IPS-NIHi11 (cell line): ENCODE data around the gene NFIA.

Source experiments
- DNase-seq: peaks from one replicate; pipeline ENCODE4 v3.0.0; 2012; ENCODE audit warnings: mixed read lengths, low spot score

NFIA gene

DNA sequence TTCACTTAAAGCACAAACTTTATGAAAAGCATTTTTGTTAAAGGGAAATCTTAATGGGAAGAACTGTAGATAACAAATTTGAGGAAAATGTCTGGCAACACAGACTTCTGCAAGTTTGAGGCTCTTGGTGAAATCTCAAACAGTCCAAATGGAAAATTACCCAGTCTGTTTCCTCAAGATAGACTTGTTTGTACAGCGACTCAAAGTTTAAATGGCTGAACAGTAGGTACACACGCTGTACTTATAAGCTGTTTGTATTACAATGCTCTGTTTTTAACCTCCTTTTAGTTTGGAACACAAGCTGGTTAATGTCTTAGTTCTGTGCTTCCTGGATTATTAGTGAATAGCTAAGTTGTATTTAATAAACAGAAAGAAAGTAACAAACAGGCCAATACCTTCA is 217.1 kb downstream of the NFIA start:
- DNase-seq = no peak

DNA sequence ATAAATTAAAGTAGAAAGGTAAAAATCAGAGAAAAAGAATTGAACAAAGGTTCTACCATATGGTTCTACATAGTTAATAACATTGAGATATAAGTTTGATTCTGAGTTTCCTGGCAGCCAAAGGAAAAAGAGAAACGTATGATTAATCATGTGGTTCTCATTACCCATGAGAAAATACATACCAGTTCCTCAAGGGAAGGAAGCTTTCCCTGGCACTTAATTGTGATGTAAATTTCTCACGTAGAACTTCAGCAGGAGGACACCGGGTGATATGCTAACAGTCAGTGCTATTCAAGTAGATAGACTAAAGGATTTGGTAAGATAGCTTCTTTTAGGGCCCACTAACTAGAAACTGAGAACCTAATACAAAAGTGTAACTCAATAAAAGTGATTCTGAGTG is 218.5 kb downstream of the NFIA start:
- no peak for DNase-seq

DNA sequence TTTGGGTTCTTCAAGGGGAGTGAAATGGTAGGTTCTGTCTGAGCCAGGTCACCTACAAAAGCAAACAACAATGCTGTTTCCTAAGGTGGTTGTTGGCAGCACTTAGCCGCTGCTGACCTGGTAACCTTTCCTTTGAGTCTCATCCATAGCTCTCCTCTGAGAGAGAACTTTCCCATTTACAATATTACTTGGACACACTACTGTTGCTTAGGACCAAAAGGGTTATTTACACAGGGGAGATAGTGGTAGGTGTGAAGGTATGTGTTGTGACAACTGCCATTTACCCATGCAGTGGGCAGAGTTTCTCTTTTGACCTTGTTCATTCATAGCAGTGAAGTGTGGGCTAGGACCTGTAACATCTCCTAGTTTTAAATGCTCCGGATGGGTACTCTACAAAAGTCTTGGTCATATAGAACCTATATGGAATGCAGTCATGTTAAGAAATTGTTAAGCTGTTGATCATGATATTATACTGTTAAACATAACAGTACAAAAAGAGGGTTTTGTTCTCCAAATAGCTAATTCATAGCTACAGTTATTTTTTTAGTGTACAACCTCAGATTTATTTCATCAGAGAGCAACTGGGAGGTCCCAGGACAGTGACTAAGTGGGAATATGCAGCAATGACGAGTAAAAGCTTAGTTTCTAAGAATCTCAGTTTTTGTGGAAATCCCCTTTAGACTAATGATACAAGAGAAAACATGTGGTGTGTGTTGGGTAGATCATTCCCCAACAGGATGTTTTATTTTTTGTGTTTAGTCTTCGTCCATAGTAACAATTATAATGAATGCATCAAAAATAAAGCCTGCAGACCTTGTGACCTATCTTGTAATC is 219.7 kb downstream of the NFIA start:
- DNase-seq = no peak

DNA sequence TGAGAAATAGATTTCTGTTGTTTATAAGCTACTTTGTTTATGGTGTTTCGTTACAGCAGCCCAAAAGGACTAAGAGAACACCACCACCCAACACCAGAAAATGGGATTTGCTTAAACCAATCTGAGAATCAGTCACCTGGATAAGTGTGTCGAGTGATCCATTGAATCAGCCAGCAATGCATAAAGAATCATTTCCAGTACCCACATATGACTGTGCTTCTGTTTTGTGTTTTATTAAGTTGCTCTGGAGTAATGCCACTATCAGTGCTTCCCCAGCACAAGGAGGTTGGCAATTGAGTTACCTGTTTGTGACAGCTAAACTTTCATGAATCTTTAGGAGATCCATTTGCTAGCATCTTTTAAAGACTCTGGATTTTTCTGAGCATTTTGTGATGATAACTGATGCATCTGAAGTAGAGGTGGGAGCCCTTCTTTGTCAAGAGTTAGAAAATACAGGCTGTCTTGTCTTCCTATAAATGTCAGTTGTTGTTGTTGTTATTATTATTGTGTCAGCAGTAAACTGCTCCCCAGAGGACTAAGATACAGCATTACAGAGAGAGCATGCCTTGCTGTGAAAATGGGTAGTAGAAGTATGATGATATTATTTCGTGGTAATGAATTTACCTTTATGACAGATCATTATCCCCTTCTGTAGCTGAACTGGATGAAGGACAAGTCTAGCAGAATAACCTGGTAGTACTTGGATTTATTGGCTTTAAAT is 225.2 kb downstream of the NFIA start:
- DNase-seq = no peak

DNA sequence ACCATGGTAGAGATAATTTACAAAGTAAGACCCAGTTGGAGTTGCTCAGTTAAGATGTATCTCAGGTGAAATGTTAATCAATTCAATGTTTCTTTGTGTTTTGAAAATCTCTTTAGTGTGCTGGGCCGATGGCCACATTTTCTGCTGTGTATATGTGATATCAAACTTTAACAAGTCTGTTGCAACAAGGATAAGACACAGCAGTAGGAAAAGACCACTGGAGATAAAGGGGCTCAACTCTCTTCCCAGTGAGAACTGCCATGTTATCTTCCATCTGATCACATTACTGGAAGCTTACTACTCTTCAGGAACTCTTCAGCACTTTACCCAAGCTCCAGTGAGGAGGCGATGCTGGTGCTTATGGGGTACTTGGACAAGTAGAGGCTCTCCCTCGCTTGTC is 227.7 kb downstream of the NFIA start:
- no peak for DNase-seq

DNA sequence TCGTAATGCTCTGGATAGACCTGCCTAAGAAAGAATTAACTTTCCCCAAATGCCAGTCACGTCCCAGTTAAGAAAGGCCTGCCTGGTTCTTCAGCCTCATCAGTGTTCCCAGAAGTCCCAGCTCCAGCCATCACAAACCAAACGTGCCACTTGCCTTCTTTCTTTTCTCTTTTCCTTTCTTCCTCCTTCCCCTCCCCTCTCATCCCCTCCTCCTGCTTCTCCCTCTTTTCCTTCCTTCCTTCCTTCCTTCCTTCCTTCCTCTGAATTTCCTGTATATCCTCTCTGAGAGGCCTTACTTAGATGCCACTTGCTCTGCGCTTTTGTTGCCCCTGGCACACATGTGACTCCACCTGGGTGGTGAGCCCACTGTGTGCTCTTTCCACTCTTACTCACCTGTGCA is 228.2 kb downstream of the NFIA start:
- DNase-seq = no peak

DNA sequence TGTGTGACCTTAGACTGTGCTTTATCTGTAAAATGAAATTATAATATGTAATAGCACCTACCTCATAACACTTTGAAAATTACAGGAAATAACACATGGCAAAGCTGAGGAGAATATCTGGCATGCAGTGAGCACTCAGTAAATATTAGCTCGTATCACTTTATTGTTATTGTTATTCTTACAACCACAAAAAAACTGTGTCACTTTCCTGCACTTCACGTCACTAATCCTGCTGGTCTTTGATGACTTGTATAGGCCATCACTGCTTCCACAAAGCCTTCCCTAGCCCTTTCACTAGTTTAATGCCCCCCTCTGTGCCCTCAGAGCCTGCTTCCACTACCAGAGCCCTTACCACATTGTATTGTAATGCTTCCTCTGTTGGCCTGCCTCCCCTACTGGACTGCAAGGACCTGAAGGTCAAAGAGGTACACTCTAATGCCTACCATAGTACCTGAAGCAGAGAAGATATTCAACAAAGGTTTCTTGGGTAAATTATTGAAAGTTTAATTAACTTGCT is 231.6 kb downstream of the NFIA start:
- DNase-seq = peak; percentile 33

DNA sequence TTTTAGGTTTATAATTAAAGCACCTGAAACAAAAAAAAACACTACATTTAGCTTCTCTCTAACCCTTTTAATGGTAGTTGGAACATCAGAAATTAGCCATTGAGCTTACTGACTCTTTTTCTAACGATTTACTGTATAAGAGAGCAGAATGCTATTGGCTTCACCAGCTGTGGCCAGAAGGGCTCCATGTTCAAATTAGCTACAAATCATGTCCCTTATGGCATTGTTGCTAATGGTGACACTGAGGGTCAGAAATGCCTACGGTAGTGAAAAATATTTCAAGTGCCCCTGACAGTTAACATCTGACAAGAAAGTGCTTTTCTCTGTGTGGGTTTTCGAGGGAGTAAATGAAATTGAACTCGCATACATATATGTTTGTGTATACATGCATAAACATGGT is 232.7 kb downstream of the NFIA start:
- DNase-seq = no peak

DNA sequence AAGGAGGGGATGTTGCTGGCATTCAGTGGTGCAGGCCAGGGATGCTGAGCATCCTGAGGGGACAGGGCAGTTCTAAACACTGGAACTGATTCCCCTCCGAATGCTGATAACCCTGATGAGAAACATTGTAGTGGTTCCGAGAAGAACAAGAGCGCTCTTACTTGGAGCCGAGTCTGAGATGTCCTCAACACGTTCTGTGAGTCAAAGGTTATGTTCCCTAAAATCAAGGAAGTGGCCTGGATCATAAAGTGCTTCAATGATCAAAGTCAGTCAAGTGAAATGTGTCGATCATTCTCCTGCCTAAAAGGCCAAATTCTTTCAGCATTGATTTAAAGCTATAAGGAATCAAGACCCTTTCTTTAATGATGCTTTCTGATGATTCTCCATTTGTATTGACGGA is 234.1 kb downstream of the NFIA start:
- DNase-seq = no peak

DNA sequence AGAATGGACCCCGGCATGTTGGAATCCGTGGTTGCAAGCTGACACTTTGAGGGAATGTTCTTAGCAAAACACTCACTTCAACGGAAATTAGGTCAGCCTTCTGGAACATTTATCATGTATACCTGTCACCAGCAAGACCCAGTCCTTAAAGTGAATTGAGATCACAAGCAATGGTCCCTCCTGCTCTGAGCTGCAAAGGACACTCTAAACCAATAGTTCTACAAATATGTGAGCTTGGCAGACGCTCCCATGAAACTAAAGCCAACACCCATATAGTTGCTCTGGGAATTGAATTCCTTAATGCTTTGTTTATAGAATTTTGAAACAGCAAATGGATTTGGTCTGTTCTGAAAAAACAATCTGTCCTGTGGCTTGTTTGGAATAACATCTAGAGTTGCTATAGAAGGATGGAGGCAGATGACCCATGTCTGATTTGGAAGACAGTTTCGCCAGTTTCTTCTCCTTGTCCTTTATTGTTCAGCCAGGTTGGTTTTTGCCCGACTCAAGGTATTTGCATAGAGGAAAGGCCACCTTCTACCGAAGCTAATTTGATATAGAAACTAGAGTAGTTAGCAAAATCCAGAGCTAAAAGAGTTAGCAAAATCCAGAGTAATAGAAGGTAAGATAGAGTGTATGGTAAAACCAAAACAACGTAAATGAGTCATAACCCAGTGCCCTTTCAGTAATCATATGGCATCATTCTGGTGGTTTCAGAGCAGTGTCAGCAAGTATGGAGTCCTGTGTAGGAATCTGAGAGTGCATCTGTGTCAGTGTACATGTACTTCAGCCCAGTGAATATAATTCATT is 236.2 kb downstream of the NFIA start:
- peak; percentile 31 for DNase-seq

DNA sequence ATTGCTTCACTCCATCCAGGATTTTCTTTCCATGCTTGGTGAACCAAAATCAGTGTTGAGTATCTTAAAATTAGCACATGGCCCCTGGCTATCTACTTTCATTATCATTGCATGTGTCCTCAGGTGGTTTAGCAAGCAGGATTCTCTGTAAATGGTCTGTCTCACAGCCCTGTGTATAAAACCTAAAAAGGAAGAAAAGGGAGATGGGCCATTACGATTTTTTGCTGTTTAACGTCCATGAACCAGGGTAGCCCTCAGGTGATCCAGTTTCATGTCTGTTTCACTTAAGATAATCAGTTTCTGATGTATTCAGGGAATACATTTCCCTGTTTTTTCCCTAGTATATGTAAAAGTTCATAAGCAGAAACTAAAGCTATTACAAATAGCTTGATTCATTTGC is 238.2 kb downstream of the NFIA start:
- no peak for DNase-seq

DNA sequence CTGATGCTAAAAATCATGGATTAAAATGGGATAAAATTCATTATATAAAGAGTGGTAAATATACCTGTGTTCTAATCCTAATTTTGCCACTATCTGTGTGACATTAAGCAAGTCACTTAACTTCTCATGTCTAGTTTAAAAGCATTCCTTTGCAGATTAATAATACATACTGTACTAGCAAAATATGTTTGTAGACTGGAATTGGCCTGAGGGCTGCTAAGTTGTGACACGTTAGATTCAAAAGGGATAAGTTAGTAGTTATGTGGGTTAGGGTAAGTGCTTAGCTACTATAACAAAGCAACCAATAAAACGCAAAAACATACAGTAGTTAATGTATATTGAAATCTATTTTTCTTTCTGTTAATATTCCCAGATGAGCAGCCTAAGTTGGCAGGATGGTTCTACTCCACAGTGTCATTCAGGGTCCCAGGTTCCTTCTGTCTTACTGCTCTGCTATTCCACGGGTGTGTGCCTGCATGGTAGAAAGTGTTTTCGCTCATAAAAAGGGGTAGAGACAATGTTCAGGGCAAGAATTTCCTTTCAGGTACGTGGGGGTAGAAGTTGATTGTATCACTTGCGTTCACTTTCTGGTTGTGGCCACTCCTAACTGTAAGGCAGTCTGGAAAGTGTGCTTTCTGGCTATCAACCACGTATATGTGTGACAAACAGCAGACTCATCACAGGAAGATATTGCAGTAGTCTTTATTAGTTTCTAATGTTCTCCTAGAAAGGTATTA is 239.8 kb downstream of the NFIA start:
- no peak for DNase-seq

DNA sequence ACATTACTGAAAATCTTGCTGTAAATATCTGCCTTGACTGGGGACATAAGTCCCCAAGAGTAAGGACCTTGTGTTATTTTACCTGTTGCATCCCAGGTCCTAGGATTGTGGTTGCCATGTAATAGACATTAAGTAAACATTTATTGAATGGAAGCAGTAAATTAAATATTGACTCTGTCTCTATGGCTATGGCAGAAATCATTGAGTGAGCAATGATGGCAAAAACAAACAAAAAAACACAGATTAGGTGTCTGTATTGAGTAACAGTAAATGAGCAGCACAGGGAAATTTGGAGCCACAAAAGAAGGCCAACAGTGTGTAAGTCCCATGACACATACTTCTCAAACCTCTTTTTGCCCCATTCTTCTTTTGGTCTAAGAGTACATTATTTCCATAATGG is 240.4 kb downstream of the NFIA start:
- DNase-seq = no peak

DNA sequence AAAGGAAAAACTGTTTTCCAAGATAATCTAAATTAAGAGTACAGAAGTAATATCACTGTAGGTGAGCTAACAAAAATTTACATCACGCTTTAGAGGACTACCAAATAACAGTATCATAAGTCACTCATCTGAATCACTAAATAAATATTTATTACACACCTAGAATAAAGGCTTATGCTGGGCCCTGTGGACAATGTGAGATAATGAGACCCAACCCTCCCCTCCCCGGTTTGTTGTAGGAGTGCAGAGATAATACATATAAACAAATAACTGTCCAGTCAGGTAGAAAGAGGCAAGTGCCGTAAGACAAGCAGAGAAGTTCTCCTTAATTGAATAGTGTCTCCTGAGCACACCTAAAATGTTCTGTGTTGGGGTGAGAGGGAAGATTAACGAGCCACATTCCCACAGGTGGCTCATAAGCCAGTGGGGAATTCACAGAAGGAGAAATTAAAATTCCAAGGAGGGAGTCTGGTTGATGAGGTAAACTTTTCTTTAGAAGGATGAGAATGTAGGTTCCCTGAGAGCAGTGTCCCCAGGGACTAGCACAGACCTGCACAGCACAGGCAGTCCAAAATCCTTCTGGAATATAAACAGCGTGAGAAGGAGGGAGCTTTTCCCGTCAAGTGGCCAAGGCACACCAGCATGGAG is 241.4 kb downstream of the NFIA start:
- no peak for DNase-seq

DNA sequence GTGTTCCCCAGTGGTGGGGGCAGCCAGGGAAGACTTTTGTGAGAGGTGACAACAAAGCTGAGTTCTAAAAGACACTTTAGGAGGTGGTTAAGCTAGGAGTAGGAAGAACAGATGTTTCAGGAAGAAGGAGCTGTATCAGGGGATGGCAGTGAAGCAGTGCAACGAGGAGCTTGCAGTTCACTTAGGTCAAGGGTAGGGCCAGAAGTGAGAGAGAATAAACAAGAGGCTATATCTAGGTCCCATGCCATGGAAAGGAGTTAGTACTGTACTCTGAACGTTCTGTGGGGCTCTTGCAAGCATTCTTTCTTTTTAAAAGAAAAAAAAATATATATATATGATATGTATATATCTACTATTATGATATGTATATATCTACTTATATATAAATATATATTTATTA is 244.4 kb downstream of the NFIA start:
- DNase-seq = no peak

DNA sequence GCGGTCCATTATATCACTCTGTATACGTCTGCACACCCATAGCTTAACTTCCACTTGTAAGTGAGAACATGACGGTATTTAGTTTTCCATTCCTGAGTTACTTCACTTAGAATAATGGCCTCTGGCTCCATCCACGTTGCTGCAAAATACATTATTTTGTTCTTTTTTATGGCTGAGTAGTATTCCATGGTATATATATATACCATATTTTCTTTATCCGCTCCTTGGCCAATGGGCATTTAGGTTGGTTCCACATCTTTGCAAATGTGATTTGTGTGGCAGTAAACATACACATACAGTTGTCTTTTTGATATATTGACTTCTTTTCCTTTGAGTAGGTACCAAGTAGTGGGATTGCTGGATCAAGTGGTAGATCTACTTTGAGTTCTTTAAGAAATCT is 245.1 kb downstream of the NFIA start:
- no peak for DNase-seq

DNA sequence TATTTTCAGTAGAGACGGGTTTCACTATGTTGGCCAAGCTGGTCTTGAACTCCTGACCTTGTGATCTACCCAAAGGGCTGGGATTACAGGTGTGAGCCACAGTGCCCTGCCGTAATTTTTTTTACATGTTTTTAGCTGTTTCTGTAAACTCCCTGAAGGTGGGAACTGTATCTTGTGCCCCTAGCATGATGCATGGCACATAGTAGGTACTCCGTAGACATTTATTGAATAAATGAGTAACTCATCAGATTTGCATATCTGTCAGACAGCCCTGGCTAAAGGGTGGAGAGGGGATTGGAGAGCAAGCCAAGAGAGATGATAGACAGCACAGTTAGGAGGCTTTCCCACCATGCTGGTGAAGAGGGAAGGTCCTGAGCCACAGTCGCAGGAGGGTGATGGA is 247.2 kb downstream of the NFIA start:
- DNase-seq = no peak

DNA sequence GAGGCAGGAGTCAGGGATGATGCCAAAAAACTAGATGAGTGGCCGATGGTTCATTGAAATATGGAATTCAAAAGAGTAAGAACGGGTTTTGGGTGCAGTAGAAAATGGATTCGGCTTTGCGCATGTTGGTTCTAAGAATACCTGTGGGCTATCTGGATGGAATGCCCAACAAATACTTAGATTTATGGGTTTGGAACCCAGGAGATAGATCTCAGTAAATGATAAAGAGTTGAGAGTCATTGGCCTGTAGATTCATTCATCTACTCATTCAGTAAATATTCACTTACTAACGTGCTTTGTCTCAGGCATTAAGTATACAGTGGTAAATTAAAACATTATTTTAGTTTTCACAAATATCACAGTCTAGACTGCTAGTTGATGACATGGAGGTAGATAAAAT is 247.7 kb downstream of the NFIA start:
- DNase-seq = no peak

DNA sequence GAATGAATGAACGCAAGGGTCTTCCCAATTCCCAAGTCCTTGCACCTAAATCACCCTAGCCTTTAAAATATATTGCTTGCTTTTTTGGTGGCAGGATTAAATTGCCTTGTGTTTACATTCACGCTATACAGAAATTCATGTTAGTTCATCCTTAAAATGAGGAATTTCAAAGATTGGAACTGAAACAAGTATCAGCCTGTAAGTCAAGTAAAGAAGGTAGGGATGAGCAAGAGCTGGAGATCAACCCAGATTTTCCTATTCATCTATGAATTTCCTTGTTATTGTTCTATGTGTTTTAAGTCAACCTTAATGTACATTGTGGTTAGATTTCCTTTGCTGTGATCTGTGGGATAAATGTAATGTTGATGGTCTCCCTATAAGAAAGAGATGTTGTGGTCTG is 248.2 kb downstream of the NFIA start:
- no peak for DNase-seq

DNA sequence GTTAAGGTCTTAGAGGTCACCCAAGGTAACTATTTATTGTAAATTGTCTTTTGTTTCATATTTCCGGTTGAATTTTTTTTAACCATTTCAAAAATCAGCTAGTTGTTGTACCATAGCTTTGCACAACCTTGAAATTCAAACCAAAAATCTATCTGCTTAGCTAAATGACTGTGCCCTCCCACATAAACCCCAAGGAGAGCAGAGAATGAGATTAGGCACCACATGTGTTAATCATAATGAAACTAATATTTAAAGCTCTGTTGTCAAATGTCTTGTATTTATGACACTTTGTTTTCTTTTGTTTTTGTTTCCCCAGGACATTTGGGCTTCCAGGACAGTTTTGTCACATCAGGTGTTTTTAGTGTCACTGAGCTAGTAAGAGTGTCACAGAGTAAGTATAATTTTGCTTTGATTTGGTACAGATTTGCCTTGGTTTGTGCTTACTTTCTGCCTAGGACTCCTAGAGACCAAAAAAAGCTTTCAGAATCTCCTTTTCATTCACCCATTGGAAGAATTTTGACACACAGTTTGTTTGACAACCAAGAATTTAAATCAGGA is 249.9 kb downstream of the NFIA start:
- DNase-seq = no peak

DNA sequence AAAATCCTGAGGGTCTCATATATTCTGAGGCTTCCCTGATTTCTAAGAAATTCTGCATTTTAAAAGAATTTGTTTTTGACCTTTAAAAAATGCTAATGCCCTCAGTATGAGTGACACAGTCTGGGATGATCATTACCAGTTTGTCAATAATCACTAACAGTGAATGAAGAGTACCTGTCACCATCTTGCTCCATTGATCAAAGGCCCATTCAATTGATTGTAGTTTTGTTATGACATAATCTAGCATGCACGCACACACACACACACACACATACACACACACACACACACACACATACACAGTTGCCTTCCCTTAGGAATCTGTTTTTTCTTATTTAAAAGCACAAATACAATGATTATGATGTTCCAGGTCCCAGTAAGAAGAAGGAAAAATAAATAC is 250.4 kb downstream of the NFIA start:
- DNase-seq = no peak
